Duodenal mucosa (tissue), 2 donors: ENCODE data around the gene NRP2.

ENCODE experiments used
- H3K27ac ChIP-seq: one replicate; pipeline ENCODE4 v1.7.0; 2013; ENCODE audit warnings: low read depth, low read length
- H3K27me3 ChIP-seq, 2 donors: one replicate each; pipeline ENCODE4 v1.7.0; 2013; ENCODE audit warnings: low read length in 2 of 2, control low read depth in 1 of 2; ENCODE audit not compliant: insufficient read depth in 2 of 2, control insufficient read depth in 1 of 2
- H3K36me3 ChIP-seq, 2 donors: one replicate each; pipeline ENCODE4 v1.7.0; 2013; ENCODE audit warnings: low read length in 2 of 2, control low read depth in 1 of 2; ENCODE audit not compliant: insufficient read depth in 2 of 2, control insufficient read depth in 1 of 2
- H3K4me1 ChIP-seq, 2 donors: one replicate each; pipeline ENCODE4 v1.7.0; 2013; ENCODE audit warnings: low read length in 2 of 2, control low read depth in 1 of 2; ENCODE audit not compliant: insufficient read depth in 2 of 2, control insufficient read depth in 1 of 2
- H3K4me3 ChIP-seq, 2 donors: one replicate each; pipeline ENCODE4 v1.7.0; 2013; ENCODE audit warnings: low read length in 2 of 2, low read depth in 1 of 2
- H3K9ac ChIP-seq, 2 donors: one replicate each; pipeline ENCODE4 v1.7.0; 2013; ENCODE audit warnings: low read length in 2 of 2, low read depth in 1 of 2
- H3K9me3 ChIP-seq, 2 donors: one replicate each; pipeline ENCODE4 v1.7.0; 2013; ENCODE audit warnings: low read length in 2 of 2, control low read depth in 1 of 2; ENCODE audit not compliant: control insufficient read depth in 1 of 2

NRP2 gene

DNA sequence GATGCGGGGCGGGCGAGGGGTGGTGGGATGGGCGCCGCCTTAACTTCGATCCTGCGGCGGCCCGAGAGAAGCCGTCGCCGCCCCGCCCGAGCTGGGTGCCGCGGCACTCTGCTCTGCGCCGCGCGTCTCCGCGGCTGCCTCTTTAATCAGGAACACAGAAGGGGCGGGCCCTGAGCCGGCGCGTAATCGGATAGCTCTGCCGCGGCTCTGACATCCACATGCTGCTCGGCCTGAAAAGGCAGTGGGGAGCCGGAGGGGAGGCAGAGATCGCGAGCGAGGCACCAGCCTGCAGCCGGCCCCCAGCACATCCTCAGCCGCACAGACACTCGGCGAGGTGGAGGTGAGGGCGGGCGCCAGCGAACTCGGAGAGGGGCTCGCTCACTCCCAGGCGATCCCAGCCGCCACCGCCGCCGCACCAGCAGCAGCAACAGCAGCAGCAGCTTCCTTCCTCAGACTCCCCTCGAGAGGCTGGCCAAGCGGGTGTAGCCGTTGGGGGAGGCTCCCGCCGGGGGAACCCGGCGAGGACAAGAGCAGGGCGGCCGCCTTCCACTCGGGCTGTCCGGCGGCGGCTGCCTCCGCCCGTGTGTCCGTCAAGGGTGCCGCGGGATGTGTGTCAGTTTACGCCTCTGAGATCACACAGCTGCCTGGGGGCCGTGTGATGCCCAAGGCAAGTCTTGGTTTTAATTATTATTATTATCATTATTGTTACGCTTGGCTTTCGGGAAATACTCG, at the start of gene NRP2:
TSS of gene NRP2 (plus strand) at position 263 of the 732 bp plus-strand sequence. CDS start 790 bp downstream, outside the sequence.
- H3K4me3 ChIP-seq = peak within 1 kb of the TSS; percentile 67 to 73
- peaks cover 47 to 54% of the 10 kb centered on the region in 2 donors for H3K27me3 ChIP-seq
- peak within 1 kb of the TSS; percentile 62 for H3K27ac ChIP-seq
- no peaks in the 10 kb centered on the region for H3K36me3 ChIP-seq
- no peaks in the 10 kb centered on the region for H3K9me3 ChIP-seq
- H3K9ac ChIP-seq = peak within 1 kb of the TSS; percentile 38 to 41
- peaks cover 26 to 36% of the 10 kb centered on the region in 2 donors for H3K4me1 ChIP-seq

- Histone ChIP-seq H3K27me3 (no peaks in the 10 kb centered on the region), H3K4me3 (no peak overlapping the region), H3K9ac (no peak overlapping the region), H3K27ac (no peak overlapping the region), H3K4me1 (no peaks in the 10 kb centered on the region), H3K9me3 (no peaks in the 10 kb centered on the region), H3K36me3 (no peaks in the 10 kb centered on the region)
Observed at GRCh38 chr2:205633994-205634393, 48.3 kb upstream of the NRP2 start.

- H3K4me1 ChIP-seq = no peaks in the 10 kb centered on the region
- no peaks in the 10 kb centered on the region for H3K9me3 ChIP-seq
- H3K4me3 ChIP-seq = no peak overlapping the region
- H3K27ac ChIP-seq = no peak overlapping the region
- H3K36me3 ChIP-seq = no peaks in the 10 kb centered on the region
- no peak overlapping the region for H3K9ac ChIP-seq
- H3K27me3 ChIP-seq = no peaks in the 10 kb centered on the region
Observed at GRCh38 chr2:205636549-205637319, 45.6 kb upstream of the NRP2 start.

GRCh38 chr2:205637320-205637602, 45.0 kb upstream of the NRP2 start:
- Histone ChIP-seq H3K9me3 (no peaks in the 10 kb centered on the region), H3K9ac (no peak overlapping the region), H3K4me3 (no peak overlapping the region), H3K27ac (no peak overlapping the region), H3K4me1 (no peaks in the 10 kb centered on the region), H3K27me3 (no peaks in the 10 kb centered on the region), H3K36me3 (no peaks in the 10 kb centered on the region)

DNA sequence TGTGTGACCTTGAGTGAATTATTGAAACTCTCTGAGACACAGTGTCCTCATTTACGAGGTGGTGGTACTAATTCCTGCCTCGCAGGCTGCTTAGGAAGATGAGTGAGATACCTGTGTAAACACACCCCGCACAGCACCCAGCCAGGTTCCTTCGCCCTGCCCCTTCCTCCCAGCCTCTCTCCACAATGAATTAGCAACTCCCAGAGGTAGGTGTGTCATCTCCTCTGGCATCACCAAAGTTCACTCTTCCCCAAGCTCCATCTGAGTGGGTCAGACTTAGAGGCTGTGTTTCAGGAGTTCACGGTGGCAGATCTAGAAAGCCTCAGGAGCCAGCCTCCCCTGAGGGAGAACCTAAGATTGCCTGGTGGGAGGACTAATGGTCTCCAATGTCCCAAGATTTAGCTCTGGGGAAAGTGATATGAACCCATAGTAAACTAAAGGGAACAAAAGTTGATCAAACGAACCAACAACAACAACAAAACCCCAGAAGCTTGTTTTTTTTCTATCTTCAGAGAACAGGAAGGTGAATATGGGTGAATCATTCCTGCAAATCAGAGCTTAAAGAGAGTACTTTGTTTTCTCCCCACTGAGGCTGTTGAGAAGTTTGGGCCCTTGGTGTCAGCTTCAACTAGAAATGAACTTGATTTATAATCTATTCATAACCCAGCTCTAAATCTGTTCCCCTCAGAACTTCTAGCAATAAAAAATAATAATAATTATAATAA, 44.4 kb upstream of the NRP2 start:
- Histone ChIP-seq H3K27ac (no peak overlapping the region), H3K4me3 (no peak overlapping the region), H3K4me1 (no peaks in the 10 kb centered on the region), H3K9ac (no peak overlapping the region), H3K27me3 (peaks cover 0 to 1% of the 10 kb centered on the region in 2 donors), H3K9me3 (no peaks in the 10 kb centered on the region), H3K36me3 (no peaks in the 10 kb centered on the region)

- Histone ChIP-seq H3K27me3 (peaks cover 0 to 6% of the 10 kb centered on the region in 2 donors), H3K4me3 (no peak overlapping the region), H3K4me1 (no peaks in the 10 kb centered on the region), H3K9me3 (no peaks in the 10 kb centered on the region), H3K27ac (no peak overlapping the region), H3K36me3 (no peaks in the 10 kb centered on the region), H3K9ac (no peak overlapping the region)
Observed at GRCh38 chr2:205640716-205641115, 41.6 kb upstream of the NRP2 start.

DNA sequence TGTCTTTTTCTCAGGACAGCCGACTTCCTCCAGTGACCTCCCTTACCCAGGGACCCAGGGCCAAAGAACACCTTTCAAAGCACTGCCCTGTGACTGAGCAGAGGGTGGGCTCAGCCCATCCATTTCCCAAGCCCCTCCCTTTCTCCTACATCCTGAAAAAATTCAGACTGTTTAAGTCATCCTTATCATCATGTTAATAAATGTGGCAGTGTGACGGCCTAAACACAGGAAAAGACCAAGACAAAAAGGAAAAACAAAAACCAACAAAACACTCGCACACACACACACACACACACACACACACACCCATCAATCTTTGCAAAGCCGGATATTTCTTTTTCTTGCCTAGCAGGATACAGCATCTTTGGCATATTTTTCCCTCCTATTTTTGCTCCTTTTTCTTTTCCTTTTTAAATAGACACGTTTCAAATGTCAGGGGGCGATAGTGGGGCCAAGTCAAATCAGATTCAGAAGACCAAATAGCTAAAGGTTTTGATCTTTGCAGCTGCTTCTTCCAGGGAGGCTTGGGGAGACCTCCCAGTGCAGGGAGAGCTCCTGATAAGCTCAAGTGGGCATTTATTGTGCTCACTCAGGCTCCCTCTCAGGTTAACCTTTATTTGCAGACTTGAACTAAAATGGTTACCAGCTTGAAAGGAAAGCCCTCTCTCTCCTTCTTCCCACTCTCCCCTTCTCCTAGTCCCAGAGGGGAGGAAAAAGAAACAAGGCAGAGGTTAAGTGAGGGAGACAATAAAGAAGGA, 39.5 kb upstream of the NRP2 start:
- Histone ChIP-seq H3K36me3 (no peaks in the 10 kb centered on the region), H3K9me3 (no peaks in the 10 kb centered on the region), H3K27ac (no peak overlapping the region), H3K9ac (no peak overlapping the region), H3K27me3 (peaks cover 0 to 6% of the 10 kb centered on the region in 2 donors), H3K4me1 (no peaks in the 10 kb centered on the region), H3K4me3 (no peak overlapping the region)

DNA sequence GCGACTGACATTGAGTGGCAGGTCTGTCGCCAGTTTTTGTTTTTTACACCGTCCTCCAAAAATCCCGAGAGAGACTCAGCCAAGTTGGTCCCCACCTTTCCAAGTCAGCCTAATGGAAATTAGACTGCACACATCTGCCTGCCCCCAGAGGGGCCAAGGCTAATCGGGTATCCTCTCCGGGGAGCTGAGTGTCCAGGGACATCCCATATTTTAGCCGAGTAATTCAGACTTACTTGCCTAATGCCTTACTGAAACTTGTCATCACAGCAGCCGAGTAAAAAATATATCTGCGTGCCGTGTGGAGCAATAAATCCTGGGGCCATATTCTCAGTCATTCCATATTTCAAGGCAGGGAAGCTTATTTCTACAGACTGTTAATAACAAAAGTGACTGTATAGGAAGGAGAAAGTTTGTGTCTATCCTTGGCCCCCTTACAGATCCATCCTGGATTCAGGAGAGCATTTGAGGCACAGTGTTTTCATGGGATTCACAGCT, 38.9 kb upstream of the NRP2 start:
- Histone ChIP-seq H3K9ac (no peak overlapping the region), H3K4me3 (no peak overlapping the region), H3K9me3 (no peaks in the 10 kb centered on the region), H3K36me3 (no peaks in the 10 kb centered on the region), H3K4me1 (no peaks in the 10 kb centered on the region), H3K27me3 (peaks cover 0 to 6% of the 10 kb centered on the region in 2 donors), H3K27ac (no peak overlapping the region)

GRCh38 chr2:205644018-205644417, 38.3 kb upstream of the NRP2 start:
- Histone ChIP-seq H3K9ac (no peak overlapping the region), H3K4me3 (no peak overlapping the region), H3K36me3 (no peaks in the 10 kb centered on the region), H3K9me3 (no peaks in the 10 kb centered on the region), H3K4me1 (no peaks in the 10 kb centered on the region), H3K27ac (no peak overlapping the region), H3K27me3 (peaks cover 0 to 6% of the 10 kb centered on the region in 2 donors)
